Measurements from ENCODE around the gene RASA3. TPM values are rescaled to one million over a fixed set of nuclear protein-coding genes. Genes with fewer than 3 reads are reported as not detected.
A peak's percentile ranks its signal among the peaks of the same experiment; 100 is the strongest.

Gene RASA3
- total RNA-seq, 2 experiments from 2014 or later: 36.9 to 39.3 TPM

DNA sequence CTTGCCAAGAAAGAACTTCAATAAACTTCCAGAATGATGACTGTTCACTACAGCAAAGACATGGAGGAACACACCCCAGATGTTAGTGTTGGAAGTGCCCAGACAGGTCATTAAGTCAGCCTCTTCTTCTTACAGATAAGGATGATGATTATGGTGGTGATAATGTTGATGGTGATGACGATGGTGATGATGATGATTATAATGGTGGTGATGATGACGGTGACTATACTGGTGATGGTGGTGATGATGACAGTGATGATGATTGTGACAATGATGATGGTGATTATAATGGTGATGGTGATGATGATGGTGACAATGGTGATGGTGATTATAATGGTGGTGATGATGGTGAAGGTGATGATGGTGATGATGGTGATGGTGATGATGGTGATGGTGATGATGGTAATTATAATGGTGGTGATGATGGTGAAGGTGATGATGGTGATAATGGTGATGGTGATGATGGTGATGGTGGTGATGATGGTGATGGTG lies 167.0 kb downstream of the RASA3 start:
- H3K36me3 Mint-ChIP-seq (ENCODE audit: low read depth): peaks cover 5% of the 10 kb centered on the region
- ChIA-PET POLR2A (no interaction called here), CTCF (no interaction called here)
- DNase-seq (no peak), ATAC-seq (no peak)
- no peak overlapping the region for H3K27ac Mint-ChIP-seq
- no peaks in the 10 kb centered on the region for H3K27me3 Mint-ChIP-seq (ENCODE audit: low read depth)
- peaks cover 2% of the 10 kb centered on the region for H3K9me3 Mint-ChIP-seq (ENCODE audit: insufficient read depth)
- no peaks in the 10 kb centered on the region for H3K4me1 Mint-ChIP-seq (ENCODE audit: low read depth)
- H3K4me3 Mint-ChIP-seq: no peak overlapping the region

DNA sequence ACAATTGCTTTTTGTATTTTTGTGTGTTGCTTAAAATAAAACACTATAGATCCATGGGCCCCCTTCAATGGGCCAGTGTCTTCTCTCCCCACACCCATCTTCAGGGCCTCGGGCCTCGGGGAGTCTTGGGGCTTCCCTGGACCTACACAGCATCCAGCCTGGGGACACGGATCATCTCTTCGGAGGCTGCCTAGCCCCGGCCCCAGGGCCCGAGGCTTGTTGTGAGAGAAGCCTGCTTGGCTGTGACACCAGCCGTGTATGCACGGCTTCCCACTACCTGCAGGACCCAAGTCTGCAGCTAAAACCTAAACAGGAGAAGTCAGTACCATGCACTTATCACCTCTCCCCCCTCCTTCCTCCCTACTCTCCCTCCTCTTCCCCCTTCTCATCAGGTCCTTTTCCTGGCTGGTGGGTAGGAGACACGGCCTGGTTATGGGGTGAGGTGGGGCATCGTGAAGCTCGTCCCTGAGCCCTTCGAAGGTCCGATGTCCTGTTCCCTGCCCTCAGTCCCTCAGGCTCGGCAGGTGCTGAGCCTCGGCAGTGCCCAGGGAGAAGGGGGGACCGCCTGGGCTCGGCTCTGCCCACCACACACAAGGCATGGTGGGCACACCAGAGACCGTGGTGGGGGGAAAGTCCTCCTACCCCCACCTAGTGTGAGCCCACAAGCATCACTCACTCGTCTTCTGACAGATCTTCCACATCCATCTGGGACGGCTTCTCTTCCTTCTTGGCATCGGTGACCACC lies 168.0 kb downstream of the RASA3 start:
- ATAC-seq (no peak), DNase-seq (no peak)
- Mint-ChIP-seq H3K27ac (no peak overlapping the region), H3K9me3 (ENCODE audit: insufficient read depth) (peaks cover 10% of the 10 kb centered on the region), H3K4me3 (no peak overlapping the region), H3K4me1 (ENCODE audit: low read depth) (no peaks in the 10 kb centered on the region), H3K36me3 (ENCODE audit: low read depth) (peaks cover 9% of the 10 kb centered on the region), H3K27me3 (ENCODE audit: low read depth) (no peaks in the 10 kb centered on the region)
- CTCF ChIA-PET: no interaction called here
- POLR2A ChIA-PET: no interaction called here

DNA sequence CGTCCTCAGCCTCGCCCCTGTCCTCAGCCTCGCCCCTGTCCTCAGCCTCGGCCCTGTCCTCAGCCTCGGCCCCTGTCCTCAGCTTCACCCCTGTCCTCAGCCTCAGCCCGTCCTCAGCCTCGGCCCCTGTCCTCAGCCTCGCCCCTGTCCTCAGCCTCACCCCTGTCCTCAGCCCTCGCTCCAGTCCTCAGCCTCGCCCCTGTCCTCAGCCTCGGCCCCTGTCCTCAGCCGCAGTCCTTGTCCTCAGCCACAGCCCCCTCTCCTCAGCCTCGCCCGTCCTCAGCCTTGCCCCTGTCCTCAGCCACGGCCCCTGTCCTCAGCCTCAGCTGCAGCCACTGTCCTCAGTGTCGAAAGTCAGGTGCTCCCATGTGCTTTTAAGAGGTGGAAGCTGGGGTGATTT lies 169.0 kb downstream of the RASA3 start:
- no peaks in the 10 kb centered on the region for H3K4me1 Mint-ChIP-seq (ENCODE audit: low read depth)
- H3K36me3 Mint-ChIP-seq (ENCODE audit: low read depth): peaks cover 7% of the 10 kb centered on the region
- ATAC-seq (no peak), DNase-seq (no peak)
- ChIA-PET POLR2A (no interaction called here), CTCF (no interaction called here)
- peaks cover 15% of the 10 kb centered on the region for H3K9me3 Mint-ChIP-seq (ENCODE audit: insufficient read depth)
- H3K27me3 Mint-ChIP-seq (ENCODE audit: low read depth): no peaks in the 10 kb centered on the region
- no peak overlapping the region for H3K27ac Mint-ChIP-seq
- no peak overlapping the region for H3K4me3 Mint-ChIP-seq

DNA sequence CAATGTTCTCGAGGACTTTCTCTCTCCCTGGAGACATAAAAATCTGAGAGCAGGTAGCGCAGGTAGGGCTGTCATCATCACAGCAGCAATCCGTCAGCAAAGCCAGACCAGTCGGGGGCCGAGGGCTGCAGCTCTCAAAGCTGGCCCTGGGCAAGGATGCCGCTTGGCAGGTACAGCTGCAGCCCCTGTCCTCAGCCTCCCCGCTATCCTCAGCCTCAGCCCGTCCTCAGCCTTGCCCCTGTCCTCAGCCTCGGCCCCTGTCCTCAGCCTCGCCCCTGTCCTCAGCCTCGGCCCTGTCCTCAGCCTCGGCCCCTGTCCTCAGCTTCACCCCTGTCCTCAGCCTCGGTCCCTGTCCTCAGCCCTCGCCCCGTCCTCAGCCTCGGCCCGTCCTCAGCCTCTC lies 169.4 kb downstream of the RASA3 start:
- no peak overlapping the region for H3K4me3 Mint-ChIP-seq
- no peak overlapping the region for H3K27ac Mint-ChIP-seq
- peaks cover 6% of the 10 kb centered on the region for H3K36me3 Mint-ChIP-seq (ENCODE audit: low read depth)
- ChIA-PET POLR2A (no interaction called here), CTCF (no interaction called here)
- ATAC-seq (no peak), DNase-seq (no peak)
- peaks cover 16% of the 10 kb centered on the region for H3K9me3 Mint-ChIP-seq (ENCODE audit: insufficient read depth)
- no peaks in the 10 kb centered on the region for H3K27me3 Mint-ChIP-seq (ENCODE audit: low read depth)
- no peaks in the 10 kb centered on the region for H3K4me1 Mint-ChIP-seq (ENCODE audit: low read depth)

DNA sequence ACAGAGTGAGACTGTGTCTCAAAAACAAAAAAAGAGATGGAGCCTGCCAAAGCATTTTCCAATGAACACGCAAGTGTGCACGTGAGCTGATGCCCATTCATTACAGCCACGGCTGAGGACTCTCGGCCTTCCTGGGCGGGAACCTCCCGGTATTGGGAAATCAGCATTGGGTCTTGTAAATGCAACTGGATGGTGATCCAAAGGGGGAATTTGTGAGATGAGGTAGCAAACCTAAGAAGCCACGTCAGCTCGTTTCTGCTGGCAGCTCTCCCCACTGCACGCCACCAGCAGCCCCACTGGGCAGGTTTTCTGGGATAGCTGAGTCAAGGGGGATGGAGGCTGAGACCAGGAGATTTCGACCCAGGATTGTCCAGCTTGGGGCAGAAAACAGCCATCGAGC lies 170.0 kb downstream of the RASA3 start:
- Mint-ChIP-seq H3K27me3 (ENCODE audit: low read depth) (no peaks in the 10 kb centered on the region), H3K4me1 (ENCODE audit: low read depth) (no peaks in the 10 kb centered on the region), H3K9me3 (ENCODE audit: insufficient read depth) (peaks cover 16% of the 10 kb centered on the region), H3K36me3 (ENCODE audit: low read depth) (peaks cover 6% of the 10 kb centered on the region), H3K4me3 (no peak overlapping the region), H3K27ac (no peak overlapping the region)
- DNase-seq (no peak), ATAC-seq (no peak)
- CTCF ChIA-PET: no interaction called here
- POLR2A ChIA-PET: no interaction called here

DNA sequence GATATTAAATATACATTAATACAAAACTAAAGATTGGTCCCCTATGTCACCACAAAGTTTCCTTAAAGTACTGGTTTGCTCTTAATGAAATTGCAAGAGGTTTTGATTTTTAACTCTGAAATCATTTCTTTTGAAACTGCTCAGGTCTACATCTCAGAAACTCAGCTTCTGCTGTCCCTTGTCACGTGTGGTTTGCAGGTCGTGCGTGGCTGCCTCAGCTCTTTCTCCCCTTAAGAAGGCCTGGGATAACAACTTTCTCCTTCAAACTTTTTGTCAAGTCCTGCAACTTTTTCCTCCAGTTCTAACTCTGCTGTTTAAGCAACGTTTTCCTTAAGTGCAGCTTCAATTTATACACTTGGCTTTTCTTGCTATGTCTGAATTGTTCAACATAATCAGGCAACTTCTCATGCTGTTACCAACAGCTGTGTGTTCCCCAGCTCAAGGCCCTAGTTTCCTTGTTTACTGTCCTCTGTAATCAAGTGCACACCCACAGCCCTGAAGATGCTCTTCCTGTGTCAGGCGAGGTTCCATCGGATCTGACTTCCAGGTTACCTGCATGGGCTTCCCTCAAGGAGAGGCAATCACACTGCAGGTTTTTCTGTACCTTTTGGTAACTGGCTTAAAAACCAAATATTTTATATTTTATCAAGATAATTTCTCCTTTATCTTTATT lies 172.0 kb downstream of the RASA3 start:
- Mint-ChIP-seq H3K27ac (no peak overlapping the region), H3K9me3 (ENCODE audit: insufficient read depth) (peaks cover 16% of the 10 kb centered on the region), H3K27me3 (ENCODE audit: low read depth) (no peaks in the 10 kb centered on the region), H3K4me3 (no peak overlapping the region), H3K4me1 (ENCODE audit: low read depth) (no peaks in the 10 kb centered on the region), H3K36me3 (ENCODE audit: low read depth) (peaks cover 8% of the 10 kb centered on the region)
- ChIA-PET CTCF (no interaction called here), POLR2A (no interaction called here)
- ATAC-seq (no peak), DNase-seq (no peak)

DNA sequence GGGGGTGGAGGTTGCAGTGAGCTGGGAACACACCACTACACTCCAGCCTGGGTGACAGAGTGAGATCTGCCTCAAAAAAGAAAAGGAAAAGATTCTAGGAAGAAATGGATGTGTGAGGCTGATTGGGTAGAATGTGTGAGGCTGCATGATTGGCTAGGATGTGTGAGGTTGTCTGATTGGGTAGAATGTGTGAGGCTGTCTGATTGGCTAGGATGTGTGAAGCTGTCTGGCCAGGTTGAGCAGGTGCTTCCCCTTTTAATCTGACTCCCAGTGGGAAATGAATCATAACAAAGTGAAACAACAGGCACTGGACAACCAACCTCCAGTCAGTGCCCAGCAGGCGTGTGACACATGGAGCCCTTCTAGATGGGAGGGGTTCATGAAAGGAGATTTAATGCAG lies 173.2 kb downstream of the RASA3 start:
- POLR2A ChIA-PET: no interaction called here
- Mint-ChIP-seq H3K27ac (no peak overlapping the region), H3K36me3 (ENCODE audit: low read depth) (peaks cover 8% of the 10 kb centered on the region), H3K27me3 (ENCODE audit: low read depth) (no peaks in the 10 kb centered on the region), H3K4me3 (no peak overlapping the region), H3K4me1 (ENCODE audit: low read depth) (no peaks in the 10 kb centered on the region), H3K9me3 (ENCODE audit: insufficient read depth) (peaks cover 16% of the 10 kb centered on the region)
- no peak for ATAC-seq
- DNase-seq: no peak
- CTCF ChIA-PET: no interaction called here

DNA sequence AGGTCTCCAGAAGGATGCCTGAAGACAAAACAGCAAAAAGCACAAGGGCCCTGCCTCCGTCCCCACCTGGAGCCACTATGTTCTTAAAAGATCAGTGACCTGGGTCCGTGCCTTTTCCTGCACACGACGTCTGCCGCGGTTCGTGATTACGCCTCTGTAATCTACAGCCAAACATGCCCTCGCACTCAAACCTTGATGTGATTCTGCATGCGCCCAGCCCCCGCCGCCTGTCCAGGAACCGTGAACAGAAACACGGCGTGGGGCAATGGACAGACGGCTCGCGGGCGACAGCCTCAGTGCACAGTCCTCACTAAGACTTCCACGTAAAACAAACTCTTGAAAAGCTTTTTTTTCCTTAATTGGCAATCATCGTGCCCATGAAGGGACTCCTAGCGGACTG lies 174.1 kb downstream of the RASA3 start:
- no peak overlapping the region for H3K4me3 Mint-ChIP-seq
- no peak overlapping the region for H3K27ac Mint-ChIP-seq
- ChIA-PET CTCF (no interaction called here), POLR2A (no interaction called here)
- ATAC-seq (no peak), DNase-seq (no peak)
- peaks cover 16% of the 10 kb centered on the region for H3K9me3 Mint-ChIP-seq (ENCODE audit: insufficient read depth)
- no peaks in the 10 kb centered on the region for H3K27me3 Mint-ChIP-seq (ENCODE audit: low read depth)
- no peaks in the 10 kb centered on the region for H3K4me1 Mint-ChIP-seq (ENCODE audit: low read depth)
- H3K36me3 Mint-ChIP-seq (ENCODE audit: low read depth): peaks cover 8% of the 10 kb centered on the region

DNA sequence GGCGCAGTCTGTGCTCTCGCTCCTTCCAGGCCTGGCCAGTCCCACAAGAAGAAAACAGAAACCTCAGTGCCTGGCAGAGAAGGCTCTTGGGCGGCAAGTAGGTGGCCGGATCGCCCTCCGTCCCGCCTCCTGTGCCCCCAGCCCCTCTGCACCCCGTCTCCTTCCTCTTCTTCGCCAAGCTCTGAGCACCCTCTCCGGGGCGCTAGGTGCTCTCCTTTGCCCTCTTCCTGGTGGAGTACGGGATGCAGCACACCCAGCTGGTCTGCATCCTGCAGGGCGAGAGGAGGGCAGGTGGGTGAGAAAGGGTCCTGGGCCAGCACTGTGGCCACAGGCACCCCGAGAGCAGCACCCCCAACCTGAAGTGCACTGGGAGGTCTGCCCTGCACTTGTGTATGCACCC lies 175.9 kb downstream of the RASA3 start:
- no peak for DNase-seq
- no peak for ATAC-seq
- H3K9me3 Mint-ChIP-seq (ENCODE audit: insufficient read depth): peaks cover 16% of the 10 kb centered on the region
- H3K27ac Mint-ChIP-seq: no peak overlapping the region
- CTCF ChIA-PET: no interaction called here
- H3K36me3 Mint-ChIP-seq (ENCODE audit: low read depth): peaks cover 8% of the 10 kb centered on the region
- POLR2A ChIA-PET: no interaction called here
- H3K4me3 Mint-ChIP-seq: no peak overlapping the region
- H3K27me3 Mint-ChIP-seq (ENCODE audit: low read depth): no peaks in the 10 kb centered on the region
- H3K4me1 Mint-ChIP-seq (ENCODE audit: low read depth): no peaks in the 10 kb centered on the region

DNA sequence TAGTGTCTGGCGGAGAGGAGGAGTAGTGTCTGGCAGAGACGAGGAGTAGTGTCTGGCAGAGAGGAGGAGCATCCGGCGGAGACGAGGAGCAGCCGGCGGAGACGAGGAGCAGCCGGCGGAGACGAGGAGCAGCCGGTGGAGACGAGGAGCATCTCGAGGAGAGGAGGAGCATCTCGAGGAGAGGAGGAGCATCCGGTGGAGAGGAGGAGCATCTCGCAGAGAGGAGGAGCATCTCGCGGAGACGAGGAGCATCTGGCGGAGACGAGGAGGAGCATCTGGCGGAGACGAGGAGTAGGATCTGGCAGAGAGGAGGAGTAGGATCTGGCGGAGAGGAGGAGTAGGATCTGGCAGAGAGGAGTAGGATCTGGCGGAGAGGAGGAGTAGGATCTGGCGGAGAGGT lies 176.7 kb downstream of the RASA3 start:
- ATAC-seq: no peak

DNA sequence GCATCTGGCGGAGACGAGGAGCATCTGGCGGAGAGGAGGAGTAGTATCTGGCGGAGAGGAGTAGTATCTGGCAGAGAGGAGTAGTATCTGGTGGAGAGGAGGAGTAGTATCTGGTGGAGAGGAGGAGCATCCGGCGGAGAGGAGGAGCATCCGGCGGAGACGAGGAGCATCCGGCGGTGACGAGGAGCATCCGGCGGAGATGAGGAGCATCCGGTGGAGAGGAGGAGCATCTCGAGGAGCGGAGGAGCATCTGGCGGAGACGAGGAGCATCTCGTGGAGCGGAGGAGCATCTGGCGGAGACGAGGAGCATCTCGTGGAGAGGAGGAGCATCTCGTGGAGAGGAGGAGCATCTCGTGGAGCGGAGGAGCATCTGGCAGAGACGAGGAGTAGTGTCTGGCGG lies 177.2 kb downstream of the RASA3 start:
- POLR2A ChIA-PET: interaction anchor here (0.8 kb wide), 1 partner anchor 20 kb away, joined by 4 read pairs; no protein-coding TSS in a partner anchor
- ATAC-seq (no peak), DNase-seq (no peak)
- H3K4me3 Mint-ChIP-seq: no peak overlapping the region
- peaks cover 5% of the 10 kb centered on the region for H3K36me3 Mint-ChIP-seq (ENCODE audit: low read depth)
- H3K27me3 Mint-ChIP-seq (ENCODE audit: low read depth): no peaks in the 10 kb centered on the region
- peaks cover 4% of the 10 kb centered on the region for H3K4me1 Mint-ChIP-seq (ENCODE audit: low read depth)
- CTCF ChIA-PET: no interaction called here
- peaks cover 12% of the 10 kb centered on the region for H3K9me3 Mint-ChIP-seq (ENCODE audit: insufficient read depth)
- no peak overlapping the region for H3K27ac Mint-ChIP-seq

More for the DNA sequence above, 176.7 kb downstream of the RASA3 start:
- CTCF ChIA-PET: no interaction called here
- Mint-ChIP-seq H3K27me3 (ENCODE audit: low read depth) (no peaks in the 10 kb centered on the region), H3K4me3 (no peak overlapping the region), H3K4me1 (ENCODE audit: low read depth) (peaks cover 4% of the 10 kb centered on the region), H3K36me3 (ENCODE audit: low read depth) (peaks cover 8% of the 10 kb centered on the region), H3K9me3 (ENCODE audit: insufficient read depth) (peaks cover 16% of the 10 kb centered on the region), H3K27ac (peak overlapping the region; percentile 52)
- POLR2A ChIA-PET: no interaction called here
- DNase-seq: no peak

DNA sequence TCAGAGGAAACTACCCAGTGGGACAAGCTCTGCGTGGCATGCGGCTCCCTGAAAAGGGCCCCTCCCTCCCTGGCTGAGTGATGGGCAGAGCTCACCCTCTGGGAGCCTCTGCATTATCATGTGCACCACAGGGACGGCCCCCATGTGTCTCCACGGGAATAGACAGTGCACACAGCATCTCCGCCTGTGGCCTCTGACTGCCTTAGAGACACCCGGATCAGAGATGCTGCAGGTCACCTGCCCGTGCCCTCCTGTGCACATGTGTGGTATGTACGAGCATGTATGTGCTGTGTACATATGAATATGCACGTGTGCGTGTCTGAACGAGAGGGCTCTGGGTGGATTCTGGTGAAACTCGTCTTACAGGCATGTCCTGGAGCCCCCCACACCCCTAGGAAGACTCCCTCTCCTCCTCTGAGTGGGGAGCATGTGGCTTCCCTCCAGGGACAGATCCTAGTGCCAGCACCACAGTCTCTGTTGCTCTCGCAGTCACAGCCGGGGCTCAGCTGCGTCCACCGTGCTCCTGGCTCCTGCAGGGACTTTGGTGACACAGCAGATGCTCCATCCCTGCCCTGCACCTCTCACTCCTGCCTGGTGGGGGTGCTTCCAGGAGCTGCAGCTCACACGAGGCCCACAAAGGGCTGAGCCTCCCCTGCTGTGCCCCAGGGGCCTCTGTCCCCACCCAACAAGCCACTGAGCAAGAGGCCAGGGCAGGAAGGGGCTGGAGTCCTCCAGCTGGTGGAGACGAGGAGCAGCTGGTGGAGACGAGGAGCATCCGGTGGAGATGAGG lies 178.2 kb downstream of the RASA3 start:
- H3K27ac Mint-ChIP-seq: no peak overlapping the region
- H3K9me3 Mint-ChIP-seq (ENCODE audit: insufficient read depth): peaks cover 4% of the 10 kb centered on the region
- ChIA-PET POLR2A (interaction anchor here (0.6 kb wide), 1 partner anchor 308 kb away, joined by 3 read pairs; no protein-coding TSS in a partner anchor), CTCF (no interaction called here)
- DNase-seq (no peak), ATAC-seq (no peak)
- H3K36me3 Mint-ChIP-seq (ENCODE audit: low read depth): peaks cover 2% of the 10 kb centered on the region
- no peak overlapping the region for H3K4me3 Mint-ChIP-seq
- peaks cover 4% of the 10 kb centered on the region for H3K4me1 Mint-ChIP-seq (ENCODE audit: low read depth)
- H3K27me3 Mint-ChIP-seq (ENCODE audit: low read depth): no peaks in the 10 kb centered on the region

Measured in activated CD8-positive, alpha-beta T cell treated with anti-CD3 and anti-CD28 coated beads, Interleukin-2, amount 10 ng/mL, durations not matched to agents 7 days and 5 days (primary cell).